Adrenal gland (tissue), 5 donors: ENCODE data around the gene AKT3.

Experiments
- POLR2A ChIP-seq, 2 donors: fragments of 450-650 bp; IDR thresholded peaks; one replicate each; pipeline ENCODE4 v1.6.1; 2017; ENCODE audit warnings: antibody characterized with exemption in 2 of 2, mild to moderate bottlenecking in 2 of 2, moderate library complexity in 1 of 2
- TF ChIP-seq, protein P1 (sequence below), 6 experiments: fragments of 450-650 bp in 4 of 6; fragments of 200-600 bp in 2 of 6; sonication (generic) in 1 of 6; IDR thresholded peaks; 1 replicate in 5 of 6; 2 replicates in 1 of 6; pipeline versions ENCODE4 v1.5.1 to v1.8.0; 2016 to 2021; ENCODE audit warnings: antibody characterized with exemption in 6 of 6, mild to moderate bottlenecking in 2 of 6, moderate library complexity in 1 of 6
- donor health status: DM: no; HTN: no; CAD: no.

DNA sequence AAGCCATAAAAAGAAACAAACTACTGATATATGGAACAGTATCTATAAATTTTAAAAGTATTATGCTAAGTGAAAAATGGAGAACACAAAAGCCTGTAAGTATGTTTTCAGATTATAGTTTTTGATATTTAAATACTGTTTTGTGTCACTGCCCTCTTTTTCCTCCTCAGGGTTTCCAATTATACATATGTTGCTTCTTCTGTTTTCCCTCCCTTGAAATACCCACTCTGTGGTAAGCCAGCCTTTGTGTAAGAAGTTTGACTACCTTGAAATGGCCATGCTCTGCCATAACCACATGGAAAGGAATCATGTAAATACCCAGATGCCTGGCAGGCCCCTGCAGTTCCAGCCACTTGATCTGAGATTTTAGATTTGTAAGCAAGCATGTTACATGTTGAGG lies 248.3 kb downstream of the AKT3 start:
- TF ChIP-seq, protein P1, sequence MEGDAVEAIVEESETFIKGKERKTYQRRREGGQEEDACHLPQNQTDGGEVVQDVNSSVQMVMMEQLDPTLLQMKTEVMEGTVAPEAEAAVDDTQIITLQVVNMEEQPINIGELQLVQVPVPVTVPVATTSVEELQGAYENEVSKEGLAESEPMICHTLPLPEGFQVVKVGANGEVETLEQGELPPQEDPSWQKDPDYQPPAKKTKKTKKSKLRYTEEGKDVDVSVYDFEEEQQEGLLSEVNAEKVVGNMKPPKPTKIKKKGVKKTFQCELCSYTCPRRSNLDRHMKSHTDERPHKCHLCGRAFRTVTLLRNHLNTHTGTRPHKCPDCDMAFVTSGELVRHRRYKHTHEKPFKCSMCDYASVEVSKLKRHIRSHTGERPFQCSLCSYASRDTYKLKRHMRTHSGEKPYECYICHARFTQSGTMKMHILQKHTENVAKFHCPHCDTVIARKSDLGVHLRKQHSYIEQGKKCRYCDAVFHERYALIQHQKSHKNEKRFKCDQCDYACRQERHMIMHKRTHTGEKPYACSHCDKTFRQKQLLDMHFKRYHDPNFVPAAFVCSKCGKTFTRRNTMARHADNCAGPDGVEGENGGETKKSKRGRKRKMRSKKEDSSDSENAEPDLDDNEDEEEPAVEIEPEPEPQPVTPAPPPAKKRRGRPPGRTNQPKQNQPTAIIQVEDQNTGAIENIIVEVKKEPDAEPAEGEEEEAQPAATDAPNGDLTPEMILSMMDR (IDR thresholded peaks at IDR 0.05): no peak
- no peak for TF ChIP-seq POLR2A (IDR thresholded peaks at IDR 0.05)
